ENCODE results near the gene USF2. TPM values are rescaled to one million over a fixed set of nuclear protein-coding genes. Genes with fewer than 3 reads are reported as not detected.

Gene USF2
- polyA plus RNA-seq, 1 donor (not counting 4 experiments of a cell fraction or from before 2014, with no cell fraction given): 53.8 TPM

- Histone ChIP-seq H3K79me2 (ENCODE audit: control insufficient read depth, insufficient read depth, low read length) (no peaks in the 10 kb centered on the region), H4K20me1 (ENCODE audit: control insufficient read depth, extremely low read depth, insufficient read depth, low read length) (no peaks in the 10 kb centered on the region), H3K27me3 (ENCODE audit: control insufficient read depth, extremely low read depth, insufficient read depth, low read length) (peaks cover 51% of the 10 kb centered on the region), H3K9me3 (ENCODE audit: control insufficient read depth, low read depth, low read length) (no peaks in the 10 kb centered on the region), H3K4me1 (ENCODE audit: control insufficient read depth, extremely low read depth, insufficient read depth, low read length) (no peaks in the 10 kb centered on the region), H3K36me3 (ENCODE audit: control insufficient read depth in 2 of 2, extremely low read depth in 1 of 2, insufficient read depth in 2 of 2, low read length in 2 of 2) (no peaks in the 10 kb centered on the region), H2AFZ (ENCODE audit: control insufficient read depth, low read length) (no peak overlapping the region), H3K9me1 (ENCODE audit: control insufficient read depth, extremely low read depth, insufficient read depth, low read length) (no peaks in the 10 kb centered on the region), H3K27ac (ENCODE audit: control insufficient read depth, insufficient read depth, low read length) (no peak overlapping the region), H3K9ac (ENCODE audit: control insufficient read depth, extremely low read depth, insufficient read depth, low read length) (no peak overlapping the region), H3K4me3 (ENCODE audit: control insufficient read depth in 2 of 3, extremely low read depth in 1 of 3, insufficient read depth in 2 of 3, low read depth in 1 of 3, low read length in 3 of 3) (no peak overlapping the region), H3K4me2 (ENCODE audit: control insufficient read depth, extremely low read depth, insufficient read depth, low read depth, low read length) (no peak overlapping the region)
- dilution Hi-C loops (cut with MboI; ENCODE audit: extremely low pct_ligation_motif_present, low sequenced_read_pairs): no loop called here
- FAIRE-seq (no peak), DNase-seq (ENCODE audit: low read depth, low spot score) (no peak)
- TF ChIP-seq EZH2 (IDR thresholded peaks at IDR 0.05; ENCODE audit: low read length): no peak
- no peak for TF ChIP-seq CTCF (optimal IDR thresholded peaks at IDR 0.05 in 1 of 3, IDR thresholded peaks at IDR 0.05 in 1 of 3, conservative IDR thresholded peaks at IDR 0.05 in 1 of 3; ENCODE audit: extremely low read depth in 1 of 3, insufficient read depth in 2 of 3, low read length in 3 of 3)
Measured at GRCh38 chr19:35294859-35295791, 26.4 kb downstream of the USF2 start.

- dilution Hi-C loops (cut with MboI; ENCODE audit: extremely low pct_ligation_motif_present, low sequenced_read_pairs): no loop called here
- DNase-seq (ENCODE audit: low read depth, low spot score) (no peak), FAIRE-seq (no peak)
Measured at GRCh38 chr19:35295792-35296462, 27.2 kb downstream of the USF2 start.

More at GRCh38 chr19:35295792-35296462, 27.2 kb downstream of the USF2 start:
- TF ChIP-seq CTCF (optimal IDR thresholded peaks at IDR 0.05 in 1 of 3, IDR thresholded peaks at IDR 0.05 in 1 of 3, conservative IDR thresholded peaks at IDR 0.05 in 1 of 3; ENCODE audit: extremely low read depth in 1 of 3, insufficient read depth in 2 of 3, low read length in 3 of 3): no peak
- TF ChIP-seq EZH2 (IDR thresholded peaks at IDR 0.05; ENCODE audit: low read length): no peak
- H3K79me2 ChIP-seq (ENCODE audit: control insufficient read depth, insufficient read depth, low read length): no peaks in the 10 kb centered on the region
- no peak overlapping the region for H2AFZ ChIP-seq (ENCODE audit: control insufficient read depth, low read length)
- H3K9me1 ChIP-seq (ENCODE audit: control insufficient read depth, extremely low read depth, insufficient read depth, low read length): no peaks in the 10 kb centered on the region
- no peak overlapping the region for H3K4me2 ChIP-seq (ENCODE audit: control insufficient read depth, extremely low read depth, insufficient read depth, low read depth, low read length)
- H3K4me3 ChIP-seq (ENCODE audit: control insufficient read depth in 2 of 3, extremely low read depth in 1 of 3, insufficient read depth in 2 of 3, low read depth in 1 of 3, low read length in 3 of 3): no peak overlapping the region
- H3K9ac ChIP-seq (ENCODE audit: control insufficient read depth, extremely low read depth, insufficient read depth, low read length): no peak overlapping the region
- no peak overlapping the region for H3K27ac ChIP-seq (ENCODE audit: control insufficient read depth, insufficient read depth, low read length)
- no peaks in the 10 kb centered on the region for H3K9me3 ChIP-seq (ENCODE audit: control insufficient read depth, low read depth, low read length)
- no peaks in the 10 kb centered on the region for H3K4me1 ChIP-seq (ENCODE audit: control insufficient read depth, extremely low read depth, insufficient read depth, low read length)
- no peaks in the 10 kb centered on the region for H3K36me3 ChIP-seq (ENCODE audit: control insufficient read depth in 2 of 2, extremely low read depth in 1 of 2, insufficient read depth in 2 of 2, low read length in 2 of 2)
- no peaks in the 10 kb centered on the region for H4K20me1 ChIP-seq (ENCODE audit: control insufficient read depth, extremely low read depth, insufficient read depth, low read length)
- H3K27me3 ChIP-seq (ENCODE audit: control insufficient read depth, extremely low read depth, insufficient read depth, low read length): peaks cover 46% of the 10 kb centered on the region

Measured in keratinocyte (primary cell).